Astrocyte of the cerebellum (primary cell): ENCODE data around the gene MRPL20.

ENCODE experiments used
- DNase-seq: peaks from one replicate; pipeline ENCODE4 v3.0.0-alpha.2; 2011; ENCODE audit warnings: low read depth
- H3K4me3 ChIP-seq: 2 replicates; pipeline ENCODE4 v1.5.1; 2011; ENCODE audit warnings: mild to moderate bottlenecking, low read depth, low read length, moderate library complexity
- CTCF ChIP-seq: IDR thresholded peaks from 2 replicates; pipeline ENCODE4 v1.5.1; 2012; ENCODE audit warnings: low read length, low read depth, moderate library complexity, mild to moderate bottlenecking; ENCODE audit errors: missing control alignments
- in situ Hi-C: cut with HindIII; loops from 2 replicates; pipeline ENCODE4 v1.10.0; 2017; ENCODE audit warnings: low sequenced_read_pairs

Gene MRPL20

GRCh38 chr1:1438531-1439381 is 31.7 kb upstream of the MRPL20 start:
- TF ChIP-seq CTCF, result no peak
- in situ Hi-C loops, result no loop called here
- DNase-seq, result no peak
- no peak overlapping the region for H3K4me3 ChIP-seq

- DNase-seq, result no peak
- TF ChIP-seq CTCF, result no peak
- no peak overlapping the region for H3K4me3 ChIP-seq
- in situ Hi-C loops, result no loop called here
Measured at GRCh38 chr1:1437904-1438376, 30.8 kb upstream of the MRPL20 start.

GRCh38 chr1:1437033-1437903 is 30.2 kb upstream of the MRPL20 start:
- no peak for TF ChIP-seq CTCF
- in situ Hi-C loops, result no loop called here

GRCh38 chr1:1436630-1437032 is 29.5 kb upstream of the MRPL20 start:
- DNase-seq, result no peak
- in situ Hi-C loops, result no loop called here
- H3K4me3 ChIP-seq, result peak overlapping the region; percentile 59
- TF ChIP-seq CTCF, result no peak

More at GRCh38 chr1:1437033-1437903, 30.2 kb upstream of the MRPL20 start:
- H3K4me3 ChIP-seq, result peak overlapping the region; percentile 59
- no peak for DNase-seq

GRCh38 chr1:1435911-1436629 is 29.0 kb upstream of the MRPL20 start:
- DNase-seq, result no peak
- peak overlapping the region; percentile 59 for H3K4me3 ChIP-seq
- TF ChIP-seq CTCF, result no peak
- in situ Hi-C loops, result no loop called here
